Amniotic epithelial cell (primary cell): ENCODE data around the gene NOTCH2.
A peak's percentile ranks its signal among the peaks of the same experiment; 100 is the strongest.

ENCODE experiments used
- DNase-seq: peaks from one replicate; pipeline ENCODE4 v3.0.0-alpha.2; 2010; ENCODE audit warnings: low read depth

The NOTCH2 gene

GRCh38 chr1:119906927-119907652 is 162.4 kb downstream of the NOTCH2 start:
- no peak for DNase-seq

DNA sequence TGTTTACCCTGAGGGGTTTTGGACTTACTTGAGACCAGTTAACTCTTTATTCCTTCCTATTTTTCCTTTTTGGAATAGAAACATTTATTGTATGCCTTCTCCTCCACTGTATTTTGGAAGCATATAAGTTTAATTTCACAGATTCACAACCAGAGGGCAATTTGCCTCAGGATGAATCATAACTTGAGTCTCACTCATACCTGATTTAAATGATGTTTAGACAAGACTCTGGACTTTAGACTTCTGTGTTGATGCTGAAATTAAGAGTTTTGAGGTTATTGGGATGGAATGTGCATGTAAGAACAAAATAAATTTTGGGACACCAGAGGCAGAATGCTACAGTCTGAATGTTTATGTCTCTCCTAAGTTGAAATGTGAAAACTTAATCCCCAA is 166.0 kb downstream of the NOTCH2 start:
- DNase-seq: no peak

GRCh38 chr1:119902775-119903442 is 166.6 kb downstream of the NOTCH2 start:
- no peak for DNase-seq

DNA sequence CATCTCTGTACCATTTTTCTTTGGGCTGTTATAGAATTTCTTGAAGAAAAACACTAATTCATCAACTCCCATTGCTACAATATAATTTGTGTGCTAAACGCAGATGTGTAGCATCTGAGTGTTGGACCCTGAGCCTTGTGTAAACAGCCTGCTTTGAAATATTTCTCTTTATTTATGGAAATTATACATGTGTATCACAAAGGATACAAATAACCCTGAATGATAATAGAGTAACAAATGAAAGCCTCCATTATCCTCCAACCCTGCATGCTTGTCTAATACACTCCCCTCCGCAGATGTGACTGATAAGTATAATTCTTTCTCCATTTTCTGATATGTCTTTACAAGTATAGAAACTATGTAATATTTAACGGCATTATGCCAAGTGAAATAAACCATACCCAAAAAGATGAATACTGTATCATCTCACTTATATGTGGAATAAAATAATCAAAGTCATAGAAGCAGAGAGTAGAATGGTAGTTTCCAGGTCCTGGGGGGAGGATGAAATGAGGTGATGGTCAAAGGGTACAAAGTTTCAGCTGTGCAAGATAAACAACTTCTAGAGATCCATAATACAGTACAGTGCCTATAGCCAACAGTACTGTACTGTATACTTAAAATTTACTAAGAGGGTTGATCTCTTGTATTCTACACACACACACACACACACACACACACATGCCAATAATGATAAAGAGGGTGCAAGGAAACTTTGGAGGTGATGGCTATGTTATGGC is 170.3 kb downstream of the NOTCH2 start:
- DNase-seq: no peak

GRCh38 chr1:119898530-119898929 is 170.9 kb downstream of the NOTCH2 start:
- no peak for DNase-seq

DNA sequence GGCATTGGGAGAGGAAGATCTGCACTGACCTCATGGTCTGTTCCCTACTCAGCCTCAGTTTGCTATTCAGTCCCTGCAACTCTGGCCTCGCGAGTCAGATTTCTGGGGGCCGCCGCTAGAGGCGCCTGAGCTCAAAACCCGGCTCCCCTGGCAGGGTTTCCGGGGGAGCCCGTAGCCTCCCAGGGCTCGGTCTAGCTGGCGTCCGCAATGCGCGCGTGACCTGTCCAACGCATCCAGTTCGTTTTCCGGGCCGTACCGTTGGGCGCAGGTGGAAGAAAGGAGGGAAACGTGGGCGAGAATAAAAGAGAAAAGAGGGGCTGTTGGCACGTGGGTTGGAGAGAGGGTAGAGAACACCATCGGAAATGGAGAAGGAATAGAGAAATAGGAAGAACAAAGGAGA is 173.2 kb downstream of the NOTCH2 start, which contains the start of gene ADAM30:
TSS of gene ADAM30 (minus strand) at position 213 of the 400 bp plus-strand sequence. CDS start at position 34, 179 bp downstream.
- no peak for DNase-seq

GRCh38 chr1:119895102-119895501 is 174.4 kb downstream of the NOTCH2 start:
- DNase-seq: peak; percentile 32

DNA sequence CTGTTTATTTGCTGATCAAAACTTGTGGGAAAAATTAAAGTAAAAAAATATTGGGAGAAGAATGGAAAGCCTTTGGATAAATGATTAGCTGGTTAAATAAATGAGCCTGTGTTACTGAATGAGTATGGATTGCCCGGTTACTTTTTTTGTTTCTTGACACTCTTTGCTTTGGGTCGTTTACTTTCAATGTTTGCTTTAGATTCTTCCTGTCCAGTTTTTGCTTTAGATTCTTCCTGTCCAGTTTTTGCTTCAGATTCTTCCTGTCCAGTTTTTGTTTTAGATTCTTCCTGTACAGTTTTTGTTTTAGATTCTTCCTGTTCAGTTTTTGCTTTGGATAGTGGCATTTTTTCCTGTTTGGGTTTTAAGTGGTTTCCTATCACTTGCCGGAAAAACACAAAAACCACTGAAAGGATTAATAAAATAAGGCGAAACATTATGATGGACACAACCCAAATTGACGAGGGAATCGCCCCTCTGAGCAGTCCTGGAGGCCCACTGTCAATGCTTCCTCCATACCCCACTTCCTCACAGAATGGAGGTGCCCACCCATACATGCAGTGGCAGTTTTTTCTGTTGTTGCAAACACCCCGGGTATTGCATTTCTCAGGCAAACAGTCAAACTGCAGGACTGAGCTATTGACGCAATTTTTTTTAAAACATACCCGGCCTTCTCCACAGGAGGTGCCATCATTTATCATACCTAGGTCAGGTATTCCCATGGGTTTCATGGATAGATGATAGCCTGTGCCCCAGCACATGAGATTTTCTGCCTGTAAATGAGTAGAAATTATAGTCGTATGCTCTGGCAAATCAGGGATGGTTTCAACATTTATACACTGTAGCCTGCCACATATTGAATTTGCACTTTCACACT is 175.4 kb downstream of the NOTCH2 start:
- DNase-seq: no peak

DNA sequence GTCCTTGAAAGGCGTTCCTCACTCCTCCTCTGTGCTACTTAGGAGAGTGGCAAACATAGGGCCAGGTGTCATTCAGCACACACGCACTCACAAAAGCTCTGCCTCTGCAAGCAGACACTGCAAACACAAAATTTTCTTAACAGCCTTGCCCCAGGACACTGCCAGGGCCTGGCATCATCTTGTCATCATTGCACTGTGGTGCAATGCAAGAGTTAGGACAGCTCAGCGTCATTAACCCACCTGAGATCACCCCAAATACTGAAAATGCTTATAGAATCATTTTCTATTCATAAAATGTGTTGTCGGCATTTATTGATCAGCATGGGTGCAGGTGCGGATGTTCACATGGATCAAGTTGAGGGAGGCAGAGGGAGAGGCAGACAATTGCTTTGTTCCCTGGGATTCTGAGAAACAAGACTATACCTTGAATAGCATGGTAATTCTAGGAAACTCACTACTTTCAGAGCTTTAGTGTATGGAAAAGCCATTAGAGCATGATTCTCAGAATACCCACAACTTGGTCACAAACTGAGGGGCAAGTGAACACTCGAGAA is 176.1 kb downstream of the NOTCH2 start:
- no peak for DNase-seq

DNA sequence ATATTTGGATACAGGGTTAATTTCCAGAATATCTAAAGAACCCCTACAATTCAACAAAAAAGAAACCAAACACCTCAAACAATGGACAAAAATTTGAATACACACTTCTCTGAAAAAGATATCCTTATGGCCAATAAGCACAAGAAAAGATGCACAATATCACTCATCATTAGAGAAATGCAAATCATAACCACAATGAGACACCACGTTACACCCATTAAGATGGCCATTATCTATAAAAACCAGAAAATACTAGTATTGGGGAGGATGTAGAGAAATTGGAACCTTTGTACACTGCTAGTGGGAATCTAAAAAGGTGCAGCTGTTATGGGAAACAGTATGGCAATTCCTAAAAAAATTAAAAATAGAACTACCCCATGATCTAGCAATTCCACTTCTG is 178.1 kb downstream of the NOTCH2 start:
- no peak for DNase-seq

DNA sequence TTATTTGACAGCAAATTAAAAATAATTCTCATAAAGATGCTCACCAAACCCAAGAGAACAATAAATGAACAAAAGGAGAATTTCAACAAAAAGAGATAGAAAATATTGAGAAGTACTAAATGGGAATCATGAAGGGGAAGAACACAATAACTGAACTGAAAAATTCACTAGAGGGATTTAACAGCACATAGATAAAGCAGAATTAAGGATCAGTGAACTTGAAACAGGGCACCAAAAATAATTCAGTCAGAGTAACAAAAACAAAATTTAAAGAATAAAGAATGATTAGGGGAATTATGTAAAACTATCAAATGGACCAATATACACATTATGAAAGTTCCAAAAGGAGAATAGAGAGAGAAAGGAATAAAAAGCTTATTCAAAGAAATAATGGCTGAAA is 181.0 kb downstream of the NOTCH2 start:
- DNase-seq: no peak

GRCh38 chr1:119887427-119887826 is 182.0 kb downstream of the NOTCH2 start:
- DNase-seq: no peak

DNA sequence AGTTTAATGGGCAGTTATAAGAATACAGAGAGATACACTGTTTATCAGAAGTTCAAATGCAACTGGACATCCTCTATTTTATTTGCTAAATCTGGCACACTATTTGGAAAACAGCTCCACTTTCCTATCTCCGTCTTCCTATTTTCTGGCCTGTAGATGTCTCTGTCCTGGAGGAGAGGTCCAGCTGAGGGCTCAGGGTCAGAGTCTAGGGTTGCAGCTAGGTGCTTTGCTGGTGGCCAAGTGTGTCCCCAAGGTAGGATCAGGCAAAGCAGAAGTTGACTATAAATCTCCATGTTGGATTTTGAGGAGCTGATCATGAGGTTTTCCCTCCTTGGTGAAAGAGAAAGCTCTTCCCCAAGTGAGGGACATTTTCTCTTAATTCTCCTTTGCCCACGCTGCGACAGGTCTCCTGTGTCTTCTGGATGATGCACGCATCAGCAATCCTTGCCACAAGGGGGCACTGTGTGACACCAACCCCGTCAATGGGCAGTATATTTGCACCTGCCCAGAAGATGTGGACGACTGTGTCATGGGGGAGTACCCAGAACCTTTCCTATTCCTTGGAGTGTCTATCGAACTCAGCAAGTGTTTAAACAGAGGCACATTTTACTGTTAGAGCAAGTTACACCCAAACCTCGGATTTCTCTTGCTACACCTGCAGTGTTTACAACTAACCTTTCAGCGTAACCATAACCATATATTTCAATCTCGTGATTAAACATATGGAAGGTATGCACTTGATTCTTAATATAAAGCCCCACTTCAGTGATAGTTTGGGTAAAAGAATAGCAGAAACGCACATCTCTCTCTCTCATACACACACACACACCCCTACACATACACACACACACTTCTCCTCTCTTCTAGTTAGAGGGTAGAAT is 183.3 kb downstream of the NOTCH2 start:
- peak; percentile 37 for DNase-seq

- DNase-seq: no peak
These were observed 184.8 kb downstream of the NOTCH2 start for GRCh38 chr1:119884711-119885110.

GRCh38 chr1:119883826-119884225 is 185.6 kb downstream of the NOTCH2 start:
- DNase-seq: no peak

- peak; percentile 38 for DNase-seq
These were observed 187.1 kb downstream of the NOTCH2 start for GRCh38 chr1:119882132-119883049.

DNA sequence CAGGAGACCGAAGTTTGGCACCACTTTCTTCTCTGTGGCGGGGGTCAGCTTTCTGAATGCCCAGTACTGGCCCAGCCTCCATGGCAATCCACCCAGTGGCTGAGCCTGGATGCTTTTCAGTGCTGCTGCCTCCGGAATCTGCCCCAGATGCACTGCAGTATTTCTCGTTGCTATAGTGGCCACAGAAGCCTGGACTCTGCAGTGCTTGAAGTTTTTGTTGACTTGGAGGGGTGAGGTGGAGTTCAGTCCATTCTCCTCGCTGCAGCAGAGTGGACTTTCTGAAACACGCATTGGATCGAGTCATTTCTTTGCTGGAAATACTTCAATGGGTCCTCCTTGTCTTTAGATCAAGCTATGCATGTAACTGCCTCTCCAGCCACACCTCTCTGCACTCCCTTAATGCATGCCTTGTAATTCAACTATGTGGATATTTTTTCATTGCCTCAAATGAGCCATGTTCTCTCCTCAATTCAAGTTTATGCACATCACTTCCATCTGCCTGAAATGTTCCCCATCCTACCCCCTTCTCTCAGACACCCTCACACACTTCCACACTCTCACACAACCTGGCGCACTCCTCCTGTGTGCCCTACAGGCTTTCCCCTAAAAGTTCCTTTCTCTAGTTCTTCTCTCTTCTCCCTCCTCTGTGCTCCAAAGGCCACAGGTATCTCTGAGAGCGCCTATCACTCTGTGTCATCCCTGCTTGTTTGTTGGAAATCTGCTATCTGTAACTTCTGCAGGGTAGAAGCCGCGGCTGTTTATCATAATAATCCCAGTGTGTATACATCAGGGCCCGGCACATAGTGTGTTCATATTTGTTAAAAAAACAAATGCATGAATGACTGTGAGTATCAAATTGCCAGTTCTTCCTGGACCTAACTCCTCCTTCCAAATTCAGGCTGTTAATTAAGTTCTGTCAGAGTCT is 189.7 kb downstream of the NOTCH2 start:
- DNase-seq: no peak

DNA sequence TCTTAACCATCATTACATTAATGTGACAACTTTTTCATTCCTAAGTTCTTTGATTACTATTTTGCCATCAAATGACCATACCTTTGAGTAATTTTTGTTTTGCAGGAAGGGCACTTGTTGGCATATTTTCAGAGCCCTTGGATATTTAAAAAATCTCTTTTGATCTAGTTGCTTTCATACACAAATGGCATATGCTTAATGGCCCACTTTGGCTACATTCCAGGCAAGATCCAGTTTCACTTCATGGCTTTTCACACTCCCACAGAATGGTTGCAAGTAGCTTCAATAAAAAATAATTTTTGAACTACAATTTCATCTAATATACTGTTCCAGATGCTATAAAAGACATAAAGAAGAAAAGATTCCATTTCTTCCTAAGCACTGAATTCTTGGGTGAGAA is 191.3 kb downstream of the NOTCH2 start:
- DNase-seq: no peak
